Measurements from ENCODE around the gene CDH13.

DNA sequence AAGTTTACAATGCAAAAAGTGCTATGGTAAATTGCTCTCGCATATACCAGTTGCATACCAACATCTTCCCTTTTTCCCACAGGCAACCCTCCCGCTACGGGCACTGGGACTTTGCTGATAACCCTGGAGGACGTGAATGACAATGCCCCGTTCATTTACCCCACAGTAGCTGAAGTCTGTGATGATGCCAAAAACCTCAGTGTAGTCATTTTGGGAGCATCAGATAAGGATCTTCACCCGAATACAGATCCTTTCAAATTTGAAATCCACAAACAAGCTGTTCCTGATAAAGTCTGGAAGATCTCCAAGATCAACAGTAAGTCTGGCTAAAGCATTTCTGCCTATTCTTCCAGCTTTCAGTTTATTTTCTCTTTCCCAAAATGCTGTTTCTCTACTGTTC, 1153.1 kb downstream of the CDH13 start:
- TF ChIP-seq, protein P1, sequence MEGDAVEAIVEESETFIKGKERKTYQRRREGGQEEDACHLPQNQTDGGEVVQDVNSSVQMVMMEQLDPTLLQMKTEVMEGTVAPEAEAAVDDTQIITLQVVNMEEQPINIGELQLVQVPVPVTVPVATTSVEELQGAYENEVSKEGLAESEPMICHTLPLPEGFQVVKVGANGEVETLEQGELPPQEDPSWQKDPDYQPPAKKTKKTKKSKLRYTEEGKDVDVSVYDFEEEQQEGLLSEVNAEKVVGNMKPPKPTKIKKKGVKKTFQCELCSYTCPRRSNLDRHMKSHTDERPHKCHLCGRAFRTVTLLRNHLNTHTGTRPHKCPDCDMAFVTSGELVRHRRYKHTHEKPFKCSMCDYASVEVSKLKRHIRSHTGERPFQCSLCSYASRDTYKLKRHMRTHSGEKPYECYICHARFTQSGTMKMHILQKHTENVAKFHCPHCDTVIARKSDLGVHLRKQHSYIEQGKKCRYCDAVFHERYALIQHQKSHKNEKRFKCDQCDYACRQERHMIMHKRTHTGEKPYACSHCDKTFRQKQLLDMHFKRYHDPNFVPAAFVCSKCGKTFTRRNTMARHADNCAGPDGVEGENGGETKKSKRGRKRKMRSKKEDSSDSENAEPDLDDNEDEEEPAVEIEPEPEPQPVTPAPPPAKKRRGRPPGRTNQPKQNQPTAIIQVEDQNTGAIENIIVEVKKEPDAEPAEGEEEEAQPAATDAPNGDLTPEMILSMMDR (IDR thresholded peaks at IDR 0.05; ENCODE audit: low read depth, low read length) = no peak
- no peak for TF ChIP-seq EZH2phosphoT487 (IDR thresholded peaks at IDR 0.05; ENCODE audit: low read depth)

Measured in OCI-LY3 (cell line).